ENCODE measurements around the gene ASIC2.

Gene ASIC2

DNA sequence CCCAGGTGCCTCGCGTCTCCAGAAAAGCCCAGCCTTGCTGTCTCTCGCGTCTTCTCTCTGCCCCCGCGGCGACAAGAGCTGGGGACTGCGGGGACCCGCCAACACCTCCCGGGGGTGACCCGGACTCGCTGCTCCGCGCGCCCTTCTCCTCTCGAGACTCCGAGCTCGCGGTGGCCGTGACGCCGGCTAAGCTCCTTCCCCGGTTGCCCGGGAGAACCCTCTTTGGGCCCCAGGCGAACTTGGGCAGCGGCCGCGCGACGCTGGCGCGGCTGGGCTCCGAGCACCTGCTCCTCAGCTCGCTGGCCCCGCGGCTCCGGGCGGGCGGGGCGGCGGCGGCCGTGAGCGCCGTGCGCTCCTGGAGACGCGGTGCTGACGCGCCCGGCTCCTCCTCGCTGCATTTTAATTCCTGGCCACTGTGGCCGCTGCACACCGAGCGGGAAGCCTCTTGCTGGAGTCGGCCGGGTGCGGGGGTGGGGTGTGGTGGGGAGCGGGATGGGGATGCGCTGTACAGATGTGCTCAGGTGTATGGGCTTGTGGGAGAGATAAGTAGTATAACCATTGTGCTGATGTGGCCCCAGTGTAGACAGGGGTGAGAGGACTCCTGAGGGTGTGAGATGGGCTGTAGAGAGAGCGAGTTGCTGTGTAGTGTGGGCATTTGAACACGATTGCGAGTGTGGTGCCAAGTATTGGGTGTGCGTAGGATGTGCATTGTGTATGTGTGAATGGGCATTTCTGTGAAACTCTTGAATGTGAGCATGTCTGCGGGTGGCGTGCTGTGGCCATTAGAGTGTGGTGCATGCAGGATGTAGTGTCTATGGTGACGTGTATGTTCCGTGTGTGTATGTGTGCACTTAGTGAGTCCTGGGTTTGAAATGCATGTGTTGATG, at the start of gene ASIC2:
Gene ASIC2 (minus strand): TSS at position 315 of the 887 bp plus-strand sequence.
- no peak for DNase-seq

DNA sequence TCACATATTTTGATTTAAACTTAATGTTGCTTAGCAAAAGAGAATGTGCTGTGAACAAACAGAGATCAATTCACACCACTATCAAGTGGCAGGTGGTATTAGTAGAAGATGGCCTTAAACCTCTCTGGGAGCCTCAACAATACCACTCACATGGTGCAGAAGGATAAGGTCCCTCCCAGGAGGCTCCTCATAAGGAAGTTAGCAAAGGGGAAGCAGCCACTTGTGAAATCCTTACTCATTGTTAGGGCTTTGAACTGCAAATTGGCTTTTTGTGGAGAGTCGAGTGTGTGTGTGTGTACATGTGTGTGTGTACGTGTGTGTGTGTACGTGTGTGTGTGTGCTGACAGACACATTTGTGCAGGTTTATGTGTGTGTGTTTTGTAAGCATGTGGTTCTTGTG, 48.9 kb upstream of the ASIC2 start:
- no peak for DNase-seq

DNA sequence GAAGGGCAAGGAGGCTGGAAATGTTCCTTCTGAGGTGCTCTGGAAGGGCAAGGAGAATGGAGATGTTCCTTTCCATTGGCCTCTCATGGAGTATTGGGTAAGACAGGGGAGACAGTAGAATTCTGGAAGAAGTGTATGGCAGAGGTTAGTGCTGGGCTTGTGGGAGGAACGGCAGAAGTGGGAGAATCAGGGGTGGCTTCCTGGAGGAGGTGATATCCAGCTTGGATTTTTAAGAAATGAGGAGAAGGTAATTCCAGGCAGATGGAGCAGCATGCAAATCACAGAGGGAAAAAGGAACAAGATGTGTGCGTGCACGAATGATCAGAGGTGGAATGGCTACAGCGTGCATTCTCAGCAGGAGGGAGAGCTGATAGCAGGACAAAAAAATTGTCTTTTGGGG, 45.1 kb upstream of the ASIC2 start:
- no peak for DNase-seq

DNA sequence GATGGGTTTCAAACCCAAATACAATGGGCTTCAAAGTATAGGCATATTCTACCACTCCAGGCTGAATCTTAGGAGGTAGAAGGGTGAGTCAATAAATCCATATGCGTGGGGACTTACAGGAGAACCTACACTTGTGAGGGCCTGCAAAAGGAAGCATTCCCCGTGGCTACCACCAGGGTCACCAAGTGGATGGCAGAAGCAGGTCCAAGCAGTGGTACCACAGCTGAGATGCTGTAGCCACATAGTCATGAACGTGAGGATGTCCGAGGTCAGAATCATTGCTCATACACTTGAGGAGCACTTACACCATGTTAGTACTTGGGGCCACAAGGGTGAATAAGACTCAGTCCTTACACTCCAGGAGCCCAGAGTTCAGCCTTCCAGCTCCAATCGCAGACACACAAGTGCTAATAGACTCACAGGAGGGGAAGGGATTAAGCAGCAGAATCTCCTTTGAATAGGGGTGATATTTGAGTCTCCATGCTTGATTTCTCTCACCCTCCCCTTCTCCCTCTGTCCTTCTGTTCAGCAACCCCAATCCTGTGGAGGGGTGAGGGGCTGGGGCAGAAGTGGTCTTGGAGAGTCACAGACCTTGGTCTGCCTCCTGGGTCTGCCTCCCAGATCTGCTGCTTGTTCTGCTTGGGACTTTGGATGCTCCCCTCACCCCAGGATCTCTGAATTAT, 42.5 kb upstream of the ASIC2 start:
- DNase-seq: no peak

DNA sequence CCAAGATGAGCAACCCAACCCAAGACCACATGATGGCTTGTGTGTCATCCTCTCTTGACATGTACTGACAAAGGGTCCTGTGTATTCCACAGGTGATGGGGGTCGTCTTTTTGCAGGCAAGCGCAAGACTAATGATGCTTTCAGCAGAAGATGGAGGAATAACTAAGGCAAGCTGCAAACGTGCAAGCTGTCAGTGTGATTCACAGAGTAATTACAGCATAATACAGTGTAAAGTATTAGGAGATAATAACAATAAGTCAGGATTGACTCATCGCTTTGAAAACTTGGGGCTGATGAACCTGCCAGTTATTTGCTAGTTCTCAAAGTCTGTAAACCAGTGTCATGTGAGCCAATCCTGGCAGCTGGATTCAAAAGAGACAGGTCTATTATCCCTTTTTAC, 41.6 kb upstream of the ASIC2 start:
- no peak for DNase-seq

DNA sequence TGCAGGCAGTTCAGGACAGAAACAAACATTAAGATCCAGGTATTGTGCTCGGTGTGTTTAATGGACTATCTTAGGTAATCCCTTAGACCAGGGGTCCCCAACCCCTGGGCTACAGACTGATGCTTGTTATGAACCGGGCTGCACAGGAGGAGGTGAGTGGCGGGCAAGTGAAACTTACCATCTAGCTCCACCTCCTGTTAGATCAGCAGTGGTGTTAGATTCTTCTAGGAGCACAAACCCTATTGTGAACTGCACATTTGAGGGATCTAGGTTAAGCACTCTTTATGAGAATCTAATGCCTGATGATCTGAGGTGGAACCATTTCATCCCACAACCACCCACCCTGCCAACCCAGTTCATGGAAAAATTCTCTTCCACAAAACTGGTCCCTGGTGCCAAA, 37.8 kb upstream of the ASIC2 start:
- DNase-seq: no peak

DNA sequence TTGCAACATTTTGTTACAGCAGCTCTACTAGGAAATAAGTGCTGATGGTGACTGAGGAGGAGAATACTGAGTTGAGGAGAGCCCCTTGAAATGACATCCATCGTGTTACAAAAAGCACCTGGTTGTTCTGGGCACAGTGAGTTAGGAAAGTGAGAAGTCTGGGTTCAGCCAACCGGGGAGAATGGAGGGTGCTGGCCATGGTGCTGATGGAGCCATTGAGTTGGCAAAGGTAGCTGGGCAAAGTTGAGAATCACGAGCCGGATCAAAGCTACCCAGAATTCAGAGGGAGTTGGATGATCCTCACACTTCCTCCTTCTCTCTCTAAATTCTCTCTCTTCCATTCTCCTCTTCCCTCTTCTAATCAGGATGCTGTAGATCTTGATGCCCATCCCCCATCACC, 35.0 kb upstream of the ASIC2 start:
- no peak for DNase-seq

DNA sequence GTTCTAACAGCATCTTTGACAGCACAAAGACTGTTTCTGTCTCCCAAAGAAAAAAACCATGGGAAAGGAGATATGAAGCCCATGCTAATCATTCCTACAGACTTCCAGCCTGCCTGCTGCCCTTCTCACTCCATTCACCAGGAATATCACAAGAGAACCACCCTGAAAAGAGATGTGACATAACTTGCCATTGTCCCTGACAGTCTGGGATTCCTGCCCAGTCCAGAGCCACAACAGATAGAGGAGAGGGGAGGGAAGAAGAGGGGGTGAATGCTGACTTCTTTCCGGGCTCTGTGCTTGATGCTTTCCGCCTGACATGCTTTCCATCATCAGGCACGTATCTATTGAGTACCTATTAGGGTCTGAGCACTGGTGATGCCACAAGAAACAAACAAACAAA, 31.6 kb upstream of the ASIC2 start:
- DNase-seq: no peak

DNA sequence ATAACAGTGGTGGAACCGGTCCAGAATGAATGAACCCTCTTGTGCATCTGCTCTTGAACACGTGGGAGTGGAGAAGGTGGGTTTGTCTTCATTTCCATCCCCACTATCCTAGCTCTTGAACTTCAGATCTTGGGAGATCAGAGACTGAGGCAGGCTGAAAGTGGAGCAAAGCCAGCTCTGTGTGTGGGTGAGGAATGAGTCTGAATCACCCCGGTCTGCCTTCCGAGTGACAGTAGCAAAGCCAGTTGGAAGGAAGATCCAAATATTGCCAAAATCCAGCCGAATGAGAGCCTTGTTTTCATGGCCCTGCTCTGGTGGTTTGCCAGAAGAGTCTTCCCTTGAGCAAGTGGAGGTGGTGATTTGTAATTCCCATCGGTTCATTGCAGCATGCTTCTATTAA, 29.0 kb upstream of the ASIC2 start:
- no peak for DNase-seq

DNA sequence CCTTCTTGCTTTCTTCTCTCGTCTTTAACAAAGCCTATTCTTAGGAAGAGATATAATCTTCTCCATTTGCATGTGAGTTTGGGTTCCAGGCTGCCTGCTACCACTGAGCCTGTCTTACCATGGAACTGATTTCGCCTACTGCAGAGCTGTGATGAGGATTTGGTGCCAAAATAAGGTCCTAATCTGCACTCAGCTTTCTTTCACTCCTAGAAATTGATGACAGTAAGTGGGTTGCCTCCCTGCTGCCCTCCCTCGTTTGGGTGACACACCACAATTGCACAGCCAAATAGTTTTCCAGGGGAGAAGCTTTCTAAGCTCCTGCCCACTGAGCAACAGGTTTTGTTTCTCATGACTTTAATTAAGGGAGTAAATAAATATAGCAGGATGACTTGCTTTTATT, 25.1 kb upstream of the ASIC2 start:
- DNase-seq: no peak

DNA sequence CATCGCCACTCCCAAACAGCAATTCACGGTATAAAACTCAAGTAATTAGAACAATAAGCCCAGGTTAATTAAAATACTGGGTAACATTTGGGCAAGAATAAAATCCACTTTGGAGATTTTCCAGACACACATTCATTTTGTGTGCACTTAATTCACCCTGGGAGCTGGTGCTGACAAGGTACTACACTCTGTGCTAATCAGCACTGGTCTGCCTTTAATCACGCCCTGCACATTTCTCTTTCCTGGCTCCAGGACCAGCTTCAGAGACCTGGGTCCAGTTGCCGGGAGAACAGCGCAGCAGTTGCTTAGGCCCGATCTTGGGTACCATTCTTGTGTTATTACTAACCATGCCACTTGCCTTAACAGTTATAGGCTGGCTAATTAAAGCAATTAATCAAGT, 23.7 kb upstream of the ASIC2 start:
- DNase-seq: no peak

DNA sequence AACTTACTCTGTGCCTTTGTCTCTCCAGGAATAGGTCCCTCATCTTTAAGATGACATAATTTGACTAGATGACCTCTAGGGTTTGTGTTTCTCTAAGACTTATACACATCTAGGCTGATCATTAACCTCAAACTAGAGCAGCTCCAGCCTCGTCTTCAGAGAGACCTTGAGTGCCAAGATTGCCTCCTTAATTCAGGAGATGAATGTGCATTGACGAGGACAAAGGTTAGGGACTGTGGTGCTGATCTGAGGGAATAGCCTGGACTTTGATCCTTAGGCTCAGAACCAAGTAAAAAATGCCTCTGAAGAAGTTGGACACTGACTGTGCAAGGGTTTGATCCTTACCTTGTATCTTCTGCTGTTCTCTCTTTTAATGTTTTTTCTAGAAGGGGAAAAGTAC, 17.2 kb upstream of the ASIC2 start:
- DNase-seq: no peak

DNA sequence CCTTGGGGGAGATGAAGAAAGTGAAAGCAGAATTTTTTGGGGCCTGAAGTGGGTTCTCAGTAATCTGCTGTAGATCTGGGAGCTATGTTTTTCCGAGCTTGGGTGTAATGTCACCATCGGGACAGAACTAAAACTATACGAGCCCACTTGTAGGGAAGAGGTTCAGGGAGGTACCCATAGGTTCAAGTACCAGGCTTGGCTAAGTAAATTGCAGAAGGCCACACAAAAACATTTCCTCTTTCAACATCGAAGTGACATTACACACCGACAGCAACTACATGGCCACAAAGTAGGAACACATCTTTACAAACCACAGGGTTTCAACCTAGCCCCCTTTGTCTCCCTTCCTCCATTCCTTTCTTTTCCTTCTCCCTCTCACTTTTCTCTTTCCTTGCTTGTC, 10.2 kb upstream of the ASIC2 start:
- no peak for DNase-seq

DNA sequence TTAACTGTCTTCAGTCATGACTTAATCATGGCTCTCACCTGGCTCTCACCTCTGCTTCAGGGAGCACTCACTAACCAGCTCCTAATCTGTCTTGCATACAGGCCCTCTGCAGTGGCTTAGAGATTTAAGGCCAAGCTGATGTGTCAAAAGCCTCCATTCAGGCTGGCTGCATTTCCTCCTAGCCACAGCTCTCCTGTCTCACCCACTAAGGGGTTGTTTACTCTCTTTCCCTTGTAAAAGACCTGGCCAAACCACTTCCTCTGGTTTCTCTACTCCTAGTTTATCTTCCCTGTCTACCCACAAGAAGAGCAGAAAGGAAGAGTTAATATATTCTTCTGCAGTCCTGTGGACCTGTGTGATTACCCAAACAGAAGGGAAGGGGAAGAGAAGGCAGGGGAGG, 9.3 kb upstream of the ASIC2 start:
- no peak for DNase-seq

DNA sequence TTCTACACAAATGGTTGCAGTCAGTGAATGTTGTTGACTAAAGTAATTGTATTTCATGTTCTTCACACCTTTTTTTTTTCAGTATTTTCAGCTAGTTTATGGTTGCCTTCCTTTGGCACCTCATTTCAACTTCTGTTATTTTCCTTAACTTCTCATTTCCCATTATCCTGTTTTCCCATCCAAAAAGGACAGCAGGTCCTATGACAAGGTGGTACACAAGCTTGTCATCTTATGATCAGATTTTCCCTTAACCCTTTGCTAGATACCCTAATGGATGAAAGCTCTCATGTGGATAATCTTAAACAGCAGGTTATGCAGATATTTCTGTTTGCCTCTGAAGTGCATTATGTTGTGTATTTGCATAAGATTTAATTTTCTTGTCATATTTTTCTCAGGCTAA, 7.1 kb upstream of the ASIC2 start:
- DNase-seq: no peak

DNA sequence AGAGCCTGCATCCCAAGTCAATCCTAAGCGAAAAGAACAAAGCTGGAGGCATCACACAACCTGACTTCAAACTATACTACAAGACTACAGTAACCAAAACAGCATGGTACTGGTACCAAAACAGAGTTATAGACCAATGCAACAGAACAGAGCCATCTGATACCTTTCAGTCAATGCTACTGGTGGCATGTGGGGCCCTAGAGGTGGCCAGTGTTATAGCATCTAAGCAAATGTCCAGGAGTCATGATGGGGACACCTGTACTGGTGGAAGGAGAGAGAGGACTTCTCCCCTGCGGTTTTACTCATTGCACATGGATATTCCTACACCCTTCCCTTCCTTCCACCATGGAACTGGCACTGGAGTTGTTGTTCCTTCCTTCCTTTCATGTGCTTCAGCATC, 6.0 kb upstream of the ASIC2 start:
- DNase-seq: no peak

DNA sequence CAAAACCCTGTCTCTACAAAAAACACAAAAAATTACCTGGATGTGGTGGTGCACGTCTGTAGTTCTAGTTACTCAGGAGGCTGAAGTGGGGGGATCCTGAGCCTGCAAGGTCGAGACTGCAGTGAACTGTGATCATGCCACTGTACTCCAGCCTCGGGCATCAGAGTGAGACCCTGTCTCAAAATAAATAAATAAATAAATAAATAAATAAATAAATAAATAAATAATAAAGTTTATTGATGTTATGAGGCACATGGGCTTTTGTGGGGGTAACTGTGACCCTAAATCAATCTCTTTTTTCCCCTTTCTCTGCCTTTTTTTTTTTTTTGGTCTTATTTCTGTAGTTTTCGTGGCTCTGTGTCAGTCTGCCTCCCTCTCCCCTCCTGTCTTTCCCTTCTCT, 4.5 kb upstream of the ASIC2 start:
- no peak for DNase-seq

DNA sequence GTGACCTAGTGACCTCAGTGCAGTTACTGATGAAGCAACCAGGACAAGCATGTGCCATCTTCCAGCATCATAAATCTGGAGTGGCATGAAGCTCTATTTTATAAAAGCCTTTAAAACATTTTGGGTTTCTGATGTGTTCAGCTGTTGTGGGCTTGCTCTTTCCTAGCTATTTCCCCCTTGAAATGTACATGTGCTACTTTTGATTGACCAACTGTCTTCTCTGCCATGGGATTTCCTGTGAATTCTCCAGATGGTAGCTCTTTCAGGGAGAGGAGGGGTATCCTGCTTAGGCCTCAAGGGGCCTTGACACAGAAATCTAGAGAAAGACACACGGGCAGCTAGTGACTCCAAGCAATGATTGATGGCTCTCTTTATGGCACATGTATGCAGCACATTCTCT, 1.9 kb upstream of the ASIC2 start:
- no peak for DNase-seq

DNA sequence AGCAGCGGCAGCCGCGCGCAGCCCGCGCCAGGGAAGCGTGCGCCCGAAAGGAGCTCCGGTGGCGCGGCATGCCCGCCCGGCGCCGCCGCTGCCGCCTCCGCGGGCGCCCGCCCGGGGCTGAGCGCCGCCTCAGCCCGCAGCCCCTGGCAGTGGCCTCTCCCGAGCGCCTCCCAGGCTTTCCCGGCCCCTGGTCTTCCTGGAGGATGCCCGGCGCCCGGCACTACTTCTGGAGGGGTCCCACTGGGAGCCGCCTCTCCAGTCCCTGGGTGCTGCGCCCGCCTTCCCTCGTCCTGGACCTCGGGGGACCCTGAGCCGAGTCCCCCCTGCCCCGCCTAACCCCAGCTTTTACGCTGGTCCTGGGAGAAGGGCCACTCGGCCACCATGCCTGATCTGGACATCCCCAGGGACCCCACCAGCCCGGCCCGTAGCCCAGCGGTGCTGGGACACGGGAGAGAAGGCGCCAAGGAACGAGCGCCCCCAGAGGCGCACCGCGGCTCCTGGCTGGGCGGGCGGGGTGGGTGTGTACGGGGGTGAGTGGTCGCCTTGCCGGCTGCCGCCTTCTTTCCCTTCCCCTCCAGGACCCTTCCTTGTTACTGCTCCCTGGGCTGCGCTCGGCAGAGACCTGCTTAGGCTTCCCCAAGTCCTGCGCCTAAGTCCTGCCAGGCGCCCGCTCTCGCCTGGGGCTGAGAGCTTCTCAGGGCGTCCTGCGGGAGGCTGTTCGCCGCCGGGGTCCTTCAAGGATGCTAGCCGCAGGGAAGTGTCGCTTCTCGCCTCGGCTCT, 704 bp downstream of the ASIC2 start:
- DNase-seq: no peak

DNA sequence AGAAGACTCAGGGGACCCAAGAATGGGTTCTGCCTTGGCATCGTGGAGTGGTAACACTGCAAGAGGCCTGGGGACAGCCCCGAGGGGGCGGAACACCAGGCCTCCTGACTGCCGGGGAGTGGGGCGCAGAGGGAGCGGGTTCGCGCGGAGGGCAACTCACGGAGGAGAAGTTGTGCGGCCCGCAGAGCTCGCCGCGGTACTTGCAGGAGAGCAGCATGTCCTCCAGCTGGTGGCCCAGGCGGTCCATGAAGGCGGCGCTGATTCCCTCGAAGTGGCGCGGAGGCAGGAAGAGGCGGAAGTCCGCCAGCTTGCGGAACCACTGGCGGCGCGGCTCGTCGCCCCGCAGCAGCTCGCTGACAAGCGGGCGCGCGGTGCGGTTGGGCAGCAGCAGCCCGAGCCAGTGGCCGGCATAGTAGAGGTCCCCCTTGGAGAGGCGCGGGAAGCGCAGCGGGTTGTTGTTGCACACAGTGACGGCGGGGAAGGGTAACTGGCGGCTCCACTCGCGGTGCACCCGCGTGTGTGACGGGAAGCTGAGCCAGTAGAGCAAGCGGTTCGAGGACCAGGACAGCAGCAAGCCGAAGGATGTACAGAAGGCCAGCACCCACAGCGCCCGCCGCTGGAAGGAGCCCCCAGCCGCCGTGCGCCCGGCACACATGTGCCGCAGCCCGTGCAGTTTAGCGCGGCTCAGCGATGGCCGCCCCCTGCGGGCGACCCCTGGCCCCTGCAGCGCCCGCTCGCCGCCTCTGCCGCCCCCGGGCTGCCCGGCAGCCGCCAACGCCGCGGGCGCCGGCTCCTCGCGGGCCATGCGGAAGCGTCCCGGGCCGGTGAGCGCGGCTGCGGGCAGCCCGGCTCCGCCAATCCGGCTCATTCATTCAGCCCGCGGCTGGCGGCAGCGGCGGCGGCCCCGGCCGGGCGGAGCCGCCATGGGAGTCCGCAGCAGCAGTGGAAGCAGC, 1.6 kb downstream of the ASIC2 start:
- DNase-seq: no peak

DNA sequence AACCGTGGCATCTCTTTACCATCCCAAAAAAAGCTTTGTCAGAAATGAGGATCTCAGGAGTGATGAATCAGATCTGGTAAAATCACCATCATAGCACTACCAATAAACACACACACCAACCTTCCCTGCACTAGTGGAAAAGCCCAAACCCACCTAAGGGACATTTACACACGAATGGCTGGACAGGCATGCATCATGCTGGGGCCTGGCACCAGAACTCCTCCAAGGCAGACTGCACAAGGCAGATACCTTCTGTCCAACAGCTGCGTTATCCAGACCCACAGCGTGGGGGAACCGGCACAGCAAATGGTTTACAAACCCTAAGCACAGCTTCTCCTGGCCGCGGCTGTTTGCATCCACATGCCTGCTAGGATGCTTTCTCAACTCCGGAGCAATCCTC, 2.8 kb downstream of the ASIC2 start:
- DNase-seq: no peak

DNA sequence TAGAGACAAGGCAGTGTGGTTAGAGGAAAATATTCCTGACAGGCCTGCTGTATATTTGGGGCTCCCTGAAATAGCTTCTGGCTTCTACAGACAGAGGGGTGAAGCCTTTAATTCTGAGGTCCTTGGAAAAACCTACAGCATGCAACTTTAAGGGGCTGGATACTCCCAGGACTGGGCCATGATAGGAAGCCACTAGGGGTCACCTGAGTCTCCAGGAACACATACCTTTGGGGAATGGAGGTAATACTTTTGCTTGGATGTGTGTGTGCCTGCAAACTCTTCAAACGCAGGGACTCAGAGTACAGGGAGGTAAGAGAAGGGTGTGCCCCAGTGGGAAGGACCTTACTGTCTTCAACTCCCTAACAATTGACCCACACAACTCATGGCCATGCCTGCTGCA, 4.1 kb downstream of the ASIC2 start:
- DNase-seq: no peak

Measured in GOT3 (cell line).